ENCODE measurements around the gene VWA3A.

VWA3A gene

DNA sequence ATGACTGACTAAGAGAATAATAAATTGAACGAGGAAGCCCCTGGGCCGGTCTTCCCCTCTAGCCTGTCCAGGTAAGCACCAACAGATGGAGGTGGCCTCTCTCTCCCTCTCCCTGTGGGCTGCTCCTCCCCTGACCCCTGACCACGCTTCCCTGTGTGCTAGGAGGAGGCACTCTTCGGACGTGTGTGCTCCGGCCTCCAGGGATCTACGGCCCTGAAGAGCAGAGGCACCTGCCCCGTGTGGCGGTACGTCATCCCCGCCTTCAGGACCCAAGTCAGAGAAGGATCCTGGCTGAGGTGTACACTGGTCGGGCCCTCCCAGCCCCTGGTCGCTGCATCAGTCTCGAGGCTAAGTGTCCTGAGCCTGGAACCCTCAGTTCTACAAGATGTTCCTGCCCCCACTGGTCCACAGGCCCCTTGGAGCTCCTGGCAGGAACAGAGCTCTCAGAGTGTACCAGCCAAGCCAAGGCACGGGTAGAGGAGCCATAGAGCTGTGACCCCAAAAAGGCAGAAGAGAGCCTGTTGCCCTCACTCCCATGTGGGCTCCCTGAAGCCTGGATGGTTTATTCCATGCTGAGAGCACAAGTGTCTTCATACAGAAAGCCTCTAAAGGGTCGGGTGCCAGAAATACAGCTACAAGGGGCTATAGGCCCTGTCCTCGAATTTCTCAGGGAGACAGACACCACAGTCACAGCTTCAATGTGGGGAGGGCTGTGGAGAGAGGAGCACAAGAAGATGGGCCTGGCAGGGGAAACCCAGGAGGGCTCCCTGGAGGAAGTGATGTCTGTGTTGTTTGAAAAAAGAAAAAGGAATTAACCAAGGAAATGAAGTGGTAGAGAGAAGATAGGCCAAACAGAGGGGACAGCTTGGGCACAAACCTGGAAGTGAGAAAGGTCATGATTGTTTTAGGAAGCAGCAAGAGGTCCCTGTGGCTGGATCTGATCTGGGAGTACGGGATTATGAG lies 85.9 kb downstream of the VWA3A start:
- no peak for FAIRE-seq

GRCh38 chr16:22181426-22181825 lies 89.1 kb downstream of the VWA3A start:
- DNase-seq (ENCODE audit: insufficient read length, low spot score) = no peak
- FAIRE-seq = no peak

More for the DNA sequence above, 85.9 kb downstream of the VWA3A start:
- no peak for DNase-seq (ENCODE audit: insufficient read length, low spot score)

DNA sequence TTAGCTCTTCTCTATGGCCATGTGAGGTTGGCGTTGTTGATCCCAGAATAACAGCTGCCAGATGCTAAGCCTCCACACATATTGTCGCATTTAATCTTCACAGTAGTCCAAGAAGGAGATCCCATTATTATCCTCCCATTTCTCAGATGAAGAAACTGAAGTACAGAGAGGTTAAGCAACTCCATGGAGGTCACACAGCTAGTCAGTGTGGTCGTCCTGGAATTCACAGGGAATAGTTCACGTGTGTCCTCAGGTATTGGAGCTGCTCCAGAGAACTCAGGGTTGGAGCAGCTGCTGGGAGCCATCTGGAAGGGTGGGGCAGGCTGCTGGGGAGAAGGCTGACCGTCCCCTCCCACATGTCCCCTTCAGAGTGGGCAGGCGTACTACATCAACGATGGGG lies 89.5 kb downstream of the VWA3A start:
- DNase-seq (ENCODE audit: insufficient read length, low spot score) (no peak), FAIRE-seq (no peak)

- FAIRE-seq (no peak), DNase-seq (ENCODE audit: insufficient read length, low spot score) (no peak)
Measured at GRCh38 chr16:22183335-22183734, 91.0 kb downstream of the VWA3A start.

- no peak for FAIRE-seq
- DNase-seq (ENCODE audit: insufficient read length, low spot score) = no peak
Measured at GRCh38 chr16:22183901-22184614, 91.7 kb downstream of the VWA3A start.

DNA sequence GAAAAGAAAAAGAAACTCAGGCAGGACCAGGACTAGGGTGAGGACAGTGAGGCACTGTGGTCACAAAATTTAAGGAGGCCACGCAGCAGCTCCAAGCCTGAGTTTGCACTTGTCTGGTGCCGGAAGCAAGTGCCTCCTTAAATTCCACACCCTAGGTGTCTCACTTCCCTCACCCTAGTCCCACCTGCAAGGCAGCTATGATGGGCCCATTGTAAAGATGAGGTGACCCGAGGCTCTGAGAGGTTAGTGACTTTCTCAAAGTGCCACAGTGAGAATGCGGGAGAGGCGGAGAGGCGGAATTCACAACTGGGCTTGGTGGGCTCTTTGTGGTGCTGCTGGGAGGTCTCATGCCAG lies 92.3 kb downstream of the VWA3A start:
- no peak for DNase-seq (ENCODE audit: insufficient read length, low spot score)
- no peak for FAIRE-seq

DNA sequence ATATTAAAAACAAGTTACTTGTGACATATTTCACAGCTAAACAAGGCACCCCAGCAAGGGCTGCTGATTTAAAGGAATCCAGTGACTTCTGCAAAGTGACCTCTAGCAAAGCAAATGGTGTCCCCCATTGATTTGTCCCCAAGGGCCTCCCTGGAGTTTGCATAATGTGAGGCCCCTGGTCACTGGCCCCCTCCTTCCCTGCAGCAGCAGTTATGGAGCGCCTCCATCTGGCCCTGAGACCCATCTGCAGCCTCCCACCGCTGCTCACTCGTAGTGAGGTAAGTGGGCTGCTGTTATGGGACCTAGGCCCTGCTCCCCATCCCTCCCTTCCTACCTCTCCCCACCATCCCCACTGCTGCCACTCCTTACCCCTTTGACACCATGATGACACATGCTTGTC lies 94.2 kb downstream of the VWA3A start:
- DNase-seq (ENCODE audit: insufficient read length, low spot score) (no peak), FAIRE-seq (no peak)

DNA sequence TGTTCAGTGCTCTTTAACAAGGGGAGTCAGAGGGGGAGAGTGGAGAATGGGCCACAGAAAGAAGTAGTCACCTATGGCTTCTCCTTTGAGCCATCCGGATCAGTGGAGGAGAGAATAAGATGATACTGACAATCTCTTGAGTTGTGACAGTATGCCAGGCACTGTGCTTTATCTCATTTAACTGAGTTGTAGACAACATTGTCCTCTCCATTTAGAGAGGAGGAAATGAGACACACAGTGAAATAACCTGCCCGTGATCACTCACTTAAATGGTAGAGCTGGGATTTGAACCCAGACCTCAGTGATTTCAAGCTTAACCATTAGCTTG lies 95.9 kb downstream of the VWA3A start:
- DNase-seq (ENCODE audit: insufficient read length, low spot score) (no peak), FAIRE-seq (peak; percentile 8)

DNA sequence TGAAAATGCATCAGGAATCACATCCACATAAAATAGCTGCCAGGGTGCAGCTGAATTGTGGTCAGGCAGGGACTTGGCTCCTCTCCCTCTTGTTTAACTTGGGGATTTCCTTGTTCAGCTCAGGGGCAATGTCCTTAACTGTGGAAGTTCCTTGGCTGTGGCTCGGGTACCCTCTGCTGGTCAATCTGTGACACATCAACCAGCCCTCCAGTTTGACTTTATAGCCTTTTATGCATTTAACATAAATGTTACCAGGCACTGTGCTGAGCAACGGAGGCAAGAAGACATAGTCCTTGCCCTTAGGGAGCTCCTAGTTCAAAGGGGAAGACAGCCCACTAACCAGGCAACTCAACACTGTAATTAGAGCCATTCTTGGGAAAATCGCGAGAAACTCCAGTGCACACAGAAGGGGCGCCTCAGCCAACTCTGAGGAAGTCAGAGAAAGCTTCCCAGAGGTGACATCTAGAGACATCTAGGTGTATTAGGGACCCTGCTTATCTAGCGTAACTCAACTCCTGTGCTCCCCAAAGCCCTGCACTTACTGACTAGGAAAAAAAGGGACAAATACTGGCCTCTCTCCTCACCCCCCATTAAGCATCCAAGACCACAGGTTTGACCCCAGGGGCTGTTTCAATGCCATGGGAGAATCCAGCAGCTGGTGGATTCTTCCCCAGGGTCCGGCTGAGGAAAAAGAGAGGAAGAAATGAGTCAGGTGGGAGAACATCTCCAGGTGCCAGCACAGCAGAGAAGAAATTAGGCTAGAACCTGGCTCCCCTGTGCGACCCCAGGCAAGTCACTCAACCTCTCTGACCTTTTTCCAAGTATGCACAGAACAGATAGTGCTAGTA lies 96.5 kb downstream of the VWA3A start:
- peak; percentile 92 for FAIRE-seq

DNA sequence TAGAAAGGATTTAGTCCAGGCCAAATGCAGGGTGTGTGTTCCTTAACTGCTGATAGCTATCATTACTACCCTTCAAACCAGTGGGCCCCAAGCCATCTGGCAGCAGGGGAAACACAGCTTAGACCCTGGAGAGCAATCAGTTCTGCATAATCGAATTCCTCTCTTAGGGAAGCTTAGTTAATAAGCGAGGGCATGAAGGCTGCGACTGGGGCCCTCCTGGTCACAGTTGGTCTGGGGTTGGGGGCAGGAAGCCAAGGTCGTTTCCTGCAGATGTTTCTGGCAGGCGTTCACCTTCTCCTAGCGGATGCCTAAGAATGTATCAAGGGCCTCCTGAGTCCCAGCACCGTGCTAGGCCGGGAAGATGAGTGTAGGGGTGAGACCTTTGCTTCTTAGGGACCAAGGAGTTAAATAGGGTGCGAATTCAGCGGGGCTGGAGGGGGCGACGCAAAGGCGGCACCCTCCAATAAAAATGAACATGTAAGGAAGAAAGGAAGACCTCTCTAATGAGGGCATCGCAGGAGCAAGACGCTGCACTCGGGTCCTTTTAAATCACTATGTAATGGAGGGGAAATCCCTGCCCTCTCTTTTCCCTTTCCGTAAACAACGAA lies 97.2 kb downstream of the VWA3A start:
- no peak for DNase-seq (ENCODE audit: insufficient read length, low spot score)
- FAIRE-seq = peak; percentile 72

More for the DNA sequence above, 96.5 kb downstream of the VWA3A start:
- peak; percentile 65 for DNase-seq (ENCODE audit: insufficient read length, low spot score)

DNA sequence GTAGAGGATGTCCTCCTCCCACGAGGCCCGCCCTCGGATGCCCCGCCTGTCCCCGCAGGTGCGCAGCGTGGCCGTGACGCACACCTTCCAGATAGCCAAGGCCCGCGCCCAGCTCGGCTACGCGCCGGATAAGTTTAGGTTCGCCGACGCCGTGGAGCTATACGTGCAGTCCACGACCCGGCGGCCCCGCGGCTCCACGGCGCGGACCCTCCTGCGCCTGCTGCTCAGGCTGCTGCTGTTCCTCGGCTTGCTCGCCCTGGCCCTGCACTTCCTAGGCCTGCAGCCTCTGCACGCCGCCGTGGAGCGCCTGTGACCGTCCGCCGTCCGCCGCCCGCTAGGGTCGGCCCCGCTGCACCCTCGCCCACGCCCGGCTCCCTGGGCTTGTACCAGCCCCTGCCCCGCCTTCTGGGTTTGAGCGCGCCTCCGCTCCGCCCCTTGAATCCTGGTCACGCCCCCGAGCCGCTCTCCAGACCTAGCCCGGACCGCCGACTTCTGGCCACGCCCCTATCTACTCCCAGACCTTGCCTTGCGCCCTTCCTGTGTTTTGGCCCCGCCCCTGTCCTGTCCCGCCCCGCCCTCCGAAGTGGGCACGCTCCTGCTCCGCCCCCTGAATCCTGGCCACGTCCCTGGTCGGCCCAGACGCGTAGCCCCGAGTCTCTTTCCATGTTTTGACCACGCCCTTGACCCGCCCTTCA lies 97.9 kb downstream of the VWA3A start:
- FAIRE-seq (no peak), DNase-seq (ENCODE audit: insufficient read length, low spot score) (peak; percentile 67)

- FAIRE-seq = peak; percentile 97
- peak; percentile 50 for DNase-seq (ENCODE audit: insufficient read length, low spot score)
Measured at GRCh38 chr16:22190776-22191531, 98.6 kb downstream of the VWA3A start.

GRCh38 chr16:22191532-22192260 lies 99.4 kb downstream of the VWA3A start:
- no peak for DNase-seq (ENCODE audit: insufficient read length, low spot score)
- FAIRE-seq = no peak

DNA sequence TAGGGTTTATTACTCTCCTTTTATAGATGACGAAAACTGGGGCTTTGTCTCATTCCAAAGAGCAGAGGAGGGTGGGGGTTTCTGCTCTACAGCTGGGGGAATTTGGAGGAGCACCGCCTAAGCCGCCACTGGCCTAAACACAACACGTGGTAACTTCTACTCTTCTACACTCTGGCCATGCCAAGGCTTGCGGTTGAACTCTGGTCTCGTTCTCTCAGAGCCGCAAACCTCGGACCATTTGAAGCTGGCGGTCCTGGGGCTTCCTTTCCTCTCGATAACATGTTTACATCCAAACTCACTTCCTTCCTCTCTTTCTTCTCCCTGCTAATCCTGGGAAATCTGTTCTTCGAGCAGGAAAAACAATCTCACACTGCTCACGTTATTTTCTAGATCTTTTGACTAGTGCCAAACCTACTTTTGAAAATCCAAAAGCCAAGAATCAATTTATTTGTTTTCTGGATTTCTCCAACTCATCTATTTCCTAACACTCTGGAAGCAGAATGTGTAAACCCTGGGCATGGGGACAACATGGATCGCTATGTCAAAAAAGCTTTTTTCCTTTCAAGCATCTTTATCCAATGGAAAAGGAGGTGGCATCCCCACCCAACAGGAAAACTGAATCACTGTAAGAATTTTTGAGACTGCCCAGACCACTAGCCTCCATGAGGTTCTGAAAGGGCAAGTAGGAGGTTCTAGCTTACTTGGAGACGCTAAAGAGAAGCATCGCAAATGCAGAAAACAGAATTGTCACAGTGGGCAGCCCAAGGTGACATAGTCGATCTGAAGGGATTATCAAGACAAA lies 100.1 kb downstream of the VWA3A start:
- peak; percentile 91 for FAIRE-seq

DNA sequence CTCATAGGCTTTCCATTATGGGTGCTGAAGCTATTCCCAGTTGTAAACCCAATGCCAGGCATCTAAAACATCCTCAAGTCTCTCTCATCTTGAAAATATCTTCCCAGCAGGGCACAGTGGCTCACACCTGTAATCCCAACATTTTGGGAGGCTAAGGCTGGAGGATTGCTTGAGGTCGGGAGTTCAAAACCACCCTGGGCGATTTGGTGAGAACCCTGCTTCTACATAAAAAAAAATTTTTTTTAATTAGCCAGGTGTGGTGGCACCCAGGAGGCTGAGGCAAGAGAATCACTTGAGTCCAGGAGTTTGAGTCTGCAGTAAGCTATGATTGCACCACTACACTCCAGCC lies 100.7 kb downstream of the VWA3A start:
- DNase-seq (ENCODE audit: insufficient read length, low spot score) = no peak
- no peak for FAIRE-seq

More for the DNA sequence above, 100.1 kb downstream of the VWA3A start:
- DNase-seq (ENCODE audit: insufficient read length, low spot score) = no peak

DNA sequence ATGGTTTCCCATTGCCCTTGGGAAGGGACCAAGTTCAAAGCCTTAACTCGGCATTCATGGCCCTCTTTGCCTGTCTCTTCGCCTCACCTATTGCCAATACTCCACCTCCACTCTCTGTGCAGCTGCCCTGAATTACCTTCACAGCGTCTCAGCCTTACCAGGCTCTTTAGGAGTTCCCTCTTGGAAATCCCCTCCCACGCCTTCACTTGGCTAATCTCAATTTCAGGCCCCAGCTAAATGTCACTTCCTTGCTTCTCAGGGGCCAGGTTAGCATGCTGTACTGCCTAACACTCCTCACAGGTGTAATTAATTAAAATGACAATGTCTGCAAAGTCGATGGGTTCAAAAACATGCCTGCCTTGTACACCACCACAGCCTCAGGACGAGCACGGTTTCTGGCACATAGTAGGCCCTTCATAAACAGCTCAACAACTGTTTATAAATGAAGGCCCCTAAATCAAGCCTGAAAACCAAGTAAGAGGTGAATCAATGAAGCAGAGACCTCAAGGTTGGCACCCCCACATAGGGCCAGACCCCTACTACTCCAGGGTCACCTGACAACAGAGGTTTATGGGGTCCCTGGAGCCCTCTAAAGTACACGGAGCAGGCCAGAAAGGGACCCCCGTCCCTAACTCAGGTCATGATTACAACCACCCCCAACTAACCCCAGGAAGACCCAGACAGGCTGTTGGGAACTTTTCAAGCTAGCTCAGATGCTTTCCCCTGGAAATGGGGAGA lies 102.5 kb downstream of the VWA3A start:
- DNase-seq (ENCODE audit: insufficient read length, low spot score) = no peak
- FAIRE-seq = no peak

- no peak for FAIRE-seq
- no peak for DNase-seq (ENCODE audit: insufficient read length, low spot score)
Measured at GRCh38 chr16:22195445-22195694, 103.0 kb downstream of the VWA3A start.
